K562 (cell line): ENCODE results near the gene GLCCI1. TPM values are rescaled to one million over a fixed set of nuclear protein-coding genes. Genes with fewer than 3 reads are reported as not detected.

Experiments
- ATAC-seq: fragments of 200-7000 bp; cut with Tn5 transposase; 3 replicates; pipeline ENCODE4 v1.9.1; 2020; ENCODE audit warnings: moderate library complexity
- BruUV-seq: library from RNA; stranded (reverse); fragments of 400-500 nt; replicated peaks from 2 replicates; lab custom pipeline; 2021; lab: Mats Ljungman, UMichigan
- CTCF ChIA-PET: fragments of 300-600 bp; formaldehyde crosslinking; extraction: SDS; loops from one replicate; lab custom pipeline; 2021; ENCODE audit warnings: low intra/inter-chr PET ratio; lab: Yijun Ruan, JAX
- POLR2A ChIA-PET: fragments of 300-600, 350-650 bp; sonication (Branson Sonifier 250); formaldehyde crosslinking; extraction: SDS; loops from one replicate; lab custom pipeline; 2021; ENCODE audit warnings: antibody characterized with exemption, inconsistent platforms; lab: Yijun Ruan, JAX
- DNase-seq, 4 experiments: peaks; one replicate each; pipeline versions ENCODE4 v3.0.0 to v3.0.0-alpha.2; 2011 to 2018; ENCODE audit warnings: low spot score in 3 of 4, mixed read lengths in 3 of 4; ENCODE audit errors: extremely low read depth in 1 of 4
- FAIRE-seq: peaks from 2 replicates; lab custom pipeline; 2011; peaks lifted over from hg19 to GRCh38; lab: Jason Lieb, UNC
- H2AFZ ChIP-seq: 2 replicates; pipeline ENCODE4 v1.6.0; 2011; ENCODE audit warnings: low read depth, low read length, control low read depth, inconsistent platforms
- H3K27ac ChIP-seq: fragments of 200-600 bp; 3 replicates; pipeline ENCODE4 v1.8.0; 2011; ENCODE audit warnings: low read depth, mild to moderate bottlenecking, control low read depth, inconsistent platforms, low read length, moderate library complexity, mixed read lengths; ENCODE audit errors: extremely low read depth
- H3K27me3 ChIP-seq, 2 experiments: fragments of 300-600 bp in 1 of 2; 2 replicates in 1 of 2; 3 replicates in 1 of 2; pipeline versions ENCODE4 v1.6.0 to v1.8.0; 2011; ENCODE audit warnings: inconsistent platforms in 2 of 2, low read length in 2 of 2, mild to moderate bottlenecking in 1 of 2, mixed read lengths in 1 of 2, moderate library complexity in 1 of 2; ENCODE audit not compliant: control insufficient read depth in 2 of 2, insufficient read depth in 2 of 2
- H3K36me3 ChIP-seq: fragments of 300-600 bp; 3 replicates; pipeline ENCODE4 v1.8.0; 2011; ENCODE audit warnings: mild to moderate bottlenecking, low read length, inconsistent platforms; ENCODE audit not compliant: control insufficient read depth, insufficient read depth
- H3K4me1 ChIP-seq, 2 experiments: fragments of 200-600 bp in 1 of 2; replicated peaks in 1 of 2; 2 replicates in 1 of 2; 3 replicates in 1 of 2; pipeline versions ENCODE4 v1.5.1 to v1.8.0; 2011; ENCODE audit warnings: inconsistent platforms in 2 of 2, low read length in 2 of 2, mild to moderate bottlenecking in 1 of 2, mixed read lengths in 1 of 2, moderate library complexity in 1 of 2; ENCODE audit not compliant: control insufficient read depth in 2 of 2, insufficient read depth in 2 of 2
- H3K4me2 ChIP-seq: 2 replicates; pipeline ENCODE4 v1.6.1; 2011; ENCODE audit warnings: low read length, control low read depth, inconsistent platforms, mixed read lengths; ENCODE audit not compliant: insufficient read depth
- H3K4me3 ChIP-seq: fragments of 200-600 bp; sonication (generic), shearing (Covaris generic); 2 replicates; pipeline ENCODE4 v1.5.1; 2016; ENCODE audit warnings: control low read depth, inconsistent platforms
- H3K79me2 ChIP-seq: fragments of 200-600 bp; 3 replicates; pipeline ENCODE4 v1.8.0; 2011; ENCODE audit warnings: low read length, inconsistent platforms; ENCODE audit not compliant: control insufficient read depth, insufficient read depth
- H3K9ac ChIP-seq, 2 experiments: 2 replicates each; pipeline versions ENCODE4 v1.6.0 to v1.6.1; 2011; ENCODE audit warnings: low read depth in 2 of 2, low read length in 2 of 2, control low read depth in 1 of 2, inconsistent platforms in 1 of 2, mild to moderate bottlenecking in 1 of 2, mixed read lengths in 1 of 2; ENCODE audit not compliant: insufficient read depth in 1 of 2
- H3K9me1 ChIP-seq: one replicate; pipeline ENCODE4 v1.6.0; 2011; ENCODE audit warnings: inconsistent platforms, mild to moderate bottlenecking, low read length, moderate library complexity; ENCODE audit not compliant: control insufficient read depth, insufficient read depth
- H3K9me3 ChIP-seq: replicated peaks from 2 replicates; pipeline ENCODE4 v1.5.1; 2011; ENCODE audit warnings: low read depth, low read length, inconsistent platforms; ENCODE audit not compliant: control insufficient read depth, insufficient read depth
- H4K20me1 ChIP-seq: replicated peaks from 2 replicates; pipeline ENCODE4 v1.6.1; 2011; ENCODE audit warnings: low read length, inconsistent platforms, mixed read lengths; ENCODE audit not compliant: control insufficient read depth, insufficient read depth
- CBX2 ChIP-seq: fragments of 200-600 bp; sonication (generic); IDR thresholded peaks from one replicate; pipeline ENCODE4 v1.6.1; 2012; ENCODE audit warnings: mild to moderate bottlenecking, low read length, inconsistent platforms; ENCODE audit not compliant: insufficient read depth, poor library complexity, severe bottlenecking
- DNMT1 ChIP-seq: fragments of 450-650 bp; IDR thresholded peaks from 2 replicates; pipeline ENCODE4 v1.6.1; 2016; ENCODE audit warnings: antibody characterized with exemption, mild to moderate bottlenecking
- KDM5B ChIP-seq: fragments of 200-600 bp; sonication (generic); IDR thresholded peaks from 2 replicates; pipeline ENCODE4 v1.6.1; 2012; ENCODE audit warnings: low read depth, mild to moderate bottlenecking, moderate library complexity, low read length, control low read depth, inconsistent platforms; ENCODE audit not compliant: insufficient replicate concordance
- MIER1 ChIP-seq: fragments of 450-650 bp; IDR thresholded peaks from 2 replicates; pipeline ENCODE4 v1.6.1; 2016; ENCODE audit warnings: antibody characterized with exemption, mild to moderate bottlenecking, low read depth
- TCF3 ChIP-seq: sonication (generic); formaldehyde crosslinking; IDR thresholded peaks from 2 replicates; pipeline ENCODE4 v1.4.0; 2020; ENCODE audit warnings: mild to moderate bottlenecking, missing genetic modification reagents
- ZNF140 ChIP-seq: fragments of 250-450 bp; sonication (Bioruptor Pico); IDR thresholded peaks from 2 replicates; pipeline ENCODE4 v1.8.0; 2021; ENCODE audit warnings: moderate library complexity, mild to moderate bottlenecking, inconsistent platforms
- WGBS: fragments of 100-300 bp; shearing (Covaris generic); methylation state at CpG from one replicate; pipeline ENCODE4 v1.1.6; 2016; ENCODE audit warnings: low coverage, mixed read lengths; ENCODE audit not compliant: insufficient coverage; ENCODE audit errors: missing lambda C conversion rate; 5-methylcytosine and 5-hydroxymethylcytosine counted together
- in situ Hi-C: fragments of 300-500 bp; cut with MboI; formaldehyde crosslinking; loops from 4 replicates; pipeline ENCODE4 v1.15.0; 2018; ENCODE audit warnings: inconsistent platforms, mixed read lengths
- intact Hi-C: fragments of 100-400 bp; cut with micrococcal nuclease; formaldehyde crosslinking; loops from 2 replicates; pipeline ENCODE4 v1.14.2; 2022
- polyA plus RNA-seq, 8 experiments: library from polyadenylated mRNA; depleted of rRNA in 4 of 8; stranded (reverse) in 5 of 8; unstranded in 3 of 8; fragments of >200 nt; fragmentation: Nextera tagmentation in 2 of 8; fragmentation: Illumina TruSeq in 1 of 8; extraction: Ambion mirVana in 2 of 8; extraction: Trizol in 1 of 8; gene quantifications; 2 replicates each; pipeline versions ENCODE4 v1.2.1 to v1.2.3, GENCODE V29; 2011 to 2014; ENCODE audit warnings: inconsistent platforms in 1 of 8, missing spikeins in 1 of 8
- total RNA-seq, 7 experiments: library from RNA; depleted of rRNA in 6 of 7; stranded (reverse); fragments of >200 nt in 6 of 7; fragmentation: Illumina TruSeq in 2 of 7; extraction: Trizol in 2 of 7; gene quantifications; 2 replicates each; pipeline versions ENCODE4 v1.2.1 to v1.2.3, GENCODE V29; 2011 to 2021; ENCODE audit warnings: low replicate concordance in 1 of 7

GLCCI1 gene
- total and polyA plus RNA-seq, 9 of the 15 experiments (the other 6 are each of a cell fraction or from before 2014, with no cell fraction given), result 2.7 to 11.9 (median 7.2) TPM

GRCh38 chr7:8109196-8110022, 140.8 kb downstream of the GLCCI1 start:
- in situ Hi-C loops (no loop called here), intact Hi-C loops (loop anchor here (10.0 kb wide), 1 partner anchor 185 kb away; no protein-coding TSS in a partner anchor)
- Histone ChIP-seq H3K27me3 (no peaks in the 10 kb centered on the region), H3K36me3 (no peaks in the 10 kb centered on the region), H3K9me1 (no peaks in the 10 kb centered on the region), H3K4me1 (no peaks in the 10 kb centered on the region), H3K4me3 (no peak overlapping the region), H3K27ac (no peak overlapping the region), H4K20me1 (no peaks in the 10 kb centered on the region), H3K79me2 (no peaks in the 10 kb centered on the region), H2AFZ (no peak overlapping the region), H3K9me3 (no peaks in the 10 kb centered on the region), H3K4me2 (no peak overlapping the region), H3K9ac (no peak overlapping the region)
- ATAC-seq (peak; percentile 26; the same call in 1 of the 3 replicates), FAIRE-seq (no peak), DNase-seq (no peak)
- TF ChIP-seq MIER1 (no peak), DNMT1 (no peak), TCF3 (CRISPR knock-in tag) (no peak), ZNF140 (no peak), CBX2 (no peak), KDM5B (no peak)
- POLR2A ChIA-PET, result interaction anchor here (0.7 kb wide), 1 partner anchor 242 kb away, joined by 3 read pairs; no protein-coding TSS in a partner anchor
- WGBS, result 9% methylated on average over 4 of the region's 4 CpGs
- CTCF ChIA-PET, result no interaction called here
- no TSS peak for BruUV-seq
